ENCODE measurements around the gene RAB17.

RAB17 gene

GRCh38 chr2:237590272-237591140, at the start of gene RAB17:
Gene RAB17, minus strand, starts transcription at chr2:237590734. Its CDS starts 4,580 bp downstream, at chr2:237586154.
- peak; percentile 45 for DNase-seq
- in situ Hi-C loops (cut with HindIII; ENCODE audit: low pct_ligation_motif_present, low pct_unique_long_range_greater_than_20kb, low sequenced_read_pairs): no loop called here

GRCh38 chr2:237639836-237640220, 49.3 kb upstream of the RAB17 start:
- in situ Hi-C loops (cut with HindIII; ENCODE audit: low pct_ligation_motif_present, low pct_unique_long_range_greater_than_20kb, low sequenced_read_pairs): no loop called here

GRCh38 chr2:237639052-237639835, 48.7 kb upstream of the RAB17 start:
- no peak for DNase-seq
- in situ Hi-C loops (cut with HindIII; ENCODE audit: low pct_ligation_motif_present, low pct_unique_long_range_greater_than_20kb, low sequenced_read_pairs): no loop called here

More at GRCh38 chr2:237639836-237640220, 49.3 kb upstream of the RAB17 start:
- no peak for DNase-seq

GRCh38 chr2:237638176-237638575, 47.6 kb upstream of the RAB17 start:
- DNase-seq: no peak
- in situ Hi-C loops (cut with HindIII; ENCODE audit: low pct_ligation_motif_present, low pct_unique_long_range_greater_than_20kb, low sequenced_read_pairs): no loop called here

GRCh38 chr2:237637429-237638135, 47.0 kb upstream of the RAB17 start:
- no peak for DNase-seq
- in situ Hi-C loops (cut with HindIII; ENCODE audit: low pct_ligation_motif_present, low pct_unique_long_range_greater_than_20kb, low sequenced_read_pairs): no loop called here

GRCh38 chr2:237636578-237636977, 46.0 kb upstream of the RAB17 start:
- no peak for DNase-seq
- in situ Hi-C loops (cut with HindIII; ENCODE audit: low pct_ligation_motif_present, low pct_unique_long_range_greater_than_20kb, low sequenced_read_pairs): no loop called here

GRCh38 chr2:237633061-237633561, 42.6 kb upstream of the RAB17 start:
- in situ Hi-C loops (cut with HindIII; ENCODE audit: low pct_ligation_motif_present, low pct_unique_long_range_greater_than_20kb, low sequenced_read_pairs): no loop called here
- DNase-seq: no peak

GRCh38 chr2:237631801-237632585, 41.5 kb upstream of the RAB17 start:
- in situ Hi-C loops (cut with HindIII; ENCODE audit: low pct_ligation_motif_present, low pct_unique_long_range_greater_than_20kb, low sequenced_read_pairs): no loop called here
- no peak for DNase-seq

- in situ Hi-C loops (cut with HindIII; ENCODE audit: low pct_ligation_motif_present, low pct_unique_long_range_greater_than_20kb, low sequenced_read_pairs): no loop called here
- DNase-seq: peak; percentile 94
Measured at GRCh38 chr2:237631007-237631785, 40.7 kb upstream of the RAB17 start.

- DNase-seq: no peak
- in situ Hi-C loops (cut with HindIII; ENCODE audit: low pct_ligation_motif_present, low pct_unique_long_range_greater_than_20kb, low sequenced_read_pairs): no loop called here
Measured at GRCh38 chr2:237630216-237631000, 39.9 kb upstream of the RAB17 start.

GRCh38 chr2:237629739-237630138, 39.2 kb upstream of the RAB17 start:
- DNase-seq: peak; percentile 82
- in situ Hi-C loops (cut with HindIII; ENCODE audit: low pct_ligation_motif_present, low pct_unique_long_range_greater_than_20kb, low sequenced_read_pairs): no loop called here

- in situ Hi-C loops (cut with HindIII; ENCODE audit: low pct_ligation_motif_present, low pct_unique_long_range_greater_than_20kb, low sequenced_read_pairs): no loop called here
Measured at GRCh38 chr2:237629188-237629534, 38.6 kb upstream of the RAB17 start.

GRCh38 chr2:237628247-237629187, 38.0 kb upstream of the RAB17 start:
- no peak for DNase-seq
- in situ Hi-C loops (cut with HindIII; ENCODE audit: low pct_ligation_motif_present, low pct_unique_long_range_greater_than_20kb, low sequenced_read_pairs): no loop called here

More at GRCh38 chr2:237629188-237629534, 38.6 kb upstream of the RAB17 start:
- no peak for DNase-seq

- in situ Hi-C loops (cut with HindIII; ENCODE audit: low pct_ligation_motif_present, low pct_unique_long_range_greater_than_20kb, low sequenced_read_pairs): no loop called here
- DNase-seq: peak; percentile 27
Measured at GRCh38 chr2:237627441-237628246, 37.1 kb upstream of the RAB17 start, which contains the start of gene LRRFIP1. Gene LRRFIP1, plus strand, starts transcription at chr2:237627587. Its CDS starts 58 bp downstream, at chr2:237627645.

All from ACHN (cell line).